NCI-H526 treated with DMSO at 0.1 percent for 48 hours (cell line): ENCODE data around the gene OR2V2.
"Not testable (repeated sequence)": the region's sequence is repeated elsewhere in the genome, so short reads cannot be mapped to it uniquely, and the experiment has no call there.

Experiments
- DNase-seq: peaks from one replicate; lab custom pipeline; 2025; lab: John Stamatoyannopoulos, UW

The OR2V2 gene

DNA sequence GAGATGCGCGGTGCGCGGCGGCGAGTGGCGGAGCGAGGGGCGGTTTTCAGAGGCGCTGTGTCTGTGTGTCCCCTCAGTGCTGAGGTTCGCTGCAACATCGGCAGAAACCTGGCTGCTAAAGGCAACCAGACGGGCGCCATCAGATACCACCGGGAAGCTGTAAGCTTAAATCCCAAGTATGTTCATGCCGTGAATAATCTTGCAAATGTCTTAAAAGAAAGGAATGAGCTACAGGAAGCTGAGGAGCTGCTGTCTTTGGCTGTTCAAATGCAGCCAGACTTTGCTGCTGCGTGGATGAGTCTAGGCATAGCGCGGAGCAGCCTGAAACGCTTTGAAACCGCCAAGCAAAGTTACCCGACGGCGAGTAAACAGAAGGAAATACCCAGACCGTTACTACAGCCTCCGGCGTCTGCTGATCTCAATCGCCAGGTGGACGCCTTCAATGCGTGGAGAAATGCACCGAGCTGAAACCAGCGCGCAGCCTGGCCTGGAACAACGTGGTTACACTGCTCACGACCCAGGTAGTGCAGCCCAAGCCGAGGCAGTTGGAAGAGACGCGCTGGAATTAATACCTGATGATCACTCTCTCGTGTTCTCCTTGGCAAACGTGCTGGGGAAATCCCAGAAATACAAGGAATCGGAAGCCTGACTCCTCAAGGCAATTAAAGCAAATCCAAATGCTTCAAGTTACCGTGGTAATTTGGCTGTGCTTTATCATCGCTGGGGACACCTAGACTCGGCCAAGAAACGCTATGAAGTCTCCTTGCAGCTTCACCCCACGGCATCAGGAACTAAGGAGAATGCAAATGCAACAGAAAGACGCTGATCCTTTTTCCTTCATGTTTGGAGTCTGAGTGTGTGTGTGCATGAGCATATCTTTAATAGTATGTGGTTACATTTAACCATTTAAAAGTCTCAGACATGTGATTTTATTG lies 32.3 kb upstream of the OR2V2 start:
- DNase-seq = no peak

DNA sequence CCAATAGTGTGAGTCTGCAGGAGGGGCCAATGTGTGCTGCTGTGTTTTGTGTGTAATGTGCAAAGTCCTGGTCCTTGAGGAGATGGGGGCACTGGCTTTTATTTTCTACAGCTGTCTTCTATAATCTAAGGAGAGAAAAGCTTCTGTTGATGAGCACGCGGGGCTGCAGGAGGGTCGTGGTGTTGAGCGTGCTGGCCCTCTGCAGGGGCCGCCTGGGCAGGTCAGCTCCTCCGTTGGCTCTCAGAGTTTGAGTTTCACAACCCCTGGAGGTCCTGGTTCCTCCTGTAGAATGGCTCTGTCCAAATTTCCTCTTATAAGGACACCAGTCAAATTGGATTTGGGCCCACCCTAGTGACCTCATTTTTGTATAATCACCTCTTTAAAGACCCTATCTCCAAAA lies 29.0 kb upstream of the OR2V2 start:
- DNase-seq = no peak

DNA sequence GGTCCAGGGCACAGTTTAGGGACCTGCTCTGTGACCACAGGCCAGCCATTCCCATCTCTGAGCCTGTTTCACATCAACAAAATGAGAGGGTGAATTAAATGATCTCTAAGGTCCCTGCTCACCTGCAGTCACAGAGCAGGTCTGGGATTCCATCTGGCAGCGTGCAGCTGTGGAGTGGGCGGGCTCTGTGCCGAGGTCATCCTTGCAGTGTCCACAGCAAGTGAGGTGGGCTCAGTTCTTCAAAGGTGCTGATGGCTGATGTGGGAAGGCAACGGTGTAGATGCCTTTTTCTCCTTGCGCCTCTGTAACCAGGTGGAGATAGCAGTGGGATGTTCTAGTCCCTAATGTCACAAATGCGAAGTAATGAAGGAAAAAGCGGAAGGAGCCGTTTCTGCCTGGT lies 28.3 kb upstream of the OR2V2 start:
- DNase-seq = no peak

DNA sequence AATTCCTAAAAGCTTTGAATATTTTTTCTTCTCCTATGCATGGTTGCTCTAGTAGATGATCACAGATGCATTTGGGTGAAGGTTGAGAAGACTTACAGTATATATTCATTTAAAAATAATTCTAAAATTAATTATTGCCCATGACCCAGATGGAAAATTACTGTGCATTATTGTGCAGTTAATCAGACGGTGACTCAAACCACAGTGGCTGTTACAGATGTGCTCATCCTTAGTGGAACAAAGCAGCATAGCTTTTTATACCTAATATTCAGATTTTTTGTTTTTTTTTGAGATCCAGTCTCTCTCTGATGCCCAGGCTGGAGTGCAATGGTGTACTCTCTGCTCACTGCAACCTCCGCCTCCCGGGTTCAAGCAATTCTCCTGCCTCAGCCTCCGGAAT lies 27.1 kb upstream of the OR2V2 start:
- no peak for DNase-seq

DNA sequence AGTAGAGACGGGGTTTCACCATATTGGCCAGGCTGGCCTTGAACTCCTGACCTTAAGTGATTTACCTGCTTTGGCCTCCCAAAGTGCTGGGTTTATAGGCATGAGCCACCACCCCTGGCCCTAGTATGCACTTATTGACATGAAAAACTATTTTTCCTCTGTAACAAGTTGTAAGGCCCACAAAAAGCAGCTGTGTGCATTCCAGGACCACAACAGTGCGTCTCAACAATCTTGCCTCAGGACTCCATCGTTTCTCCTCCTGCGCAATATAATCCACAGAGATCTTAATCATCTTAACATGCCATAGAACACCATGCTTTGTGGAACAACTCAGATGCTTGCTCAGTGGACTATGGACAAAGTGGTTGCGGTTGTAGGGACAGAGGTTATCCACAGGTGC lies 26.6 kb upstream of the OR2V2 start:
- no peak for DNase-seq

DNA sequence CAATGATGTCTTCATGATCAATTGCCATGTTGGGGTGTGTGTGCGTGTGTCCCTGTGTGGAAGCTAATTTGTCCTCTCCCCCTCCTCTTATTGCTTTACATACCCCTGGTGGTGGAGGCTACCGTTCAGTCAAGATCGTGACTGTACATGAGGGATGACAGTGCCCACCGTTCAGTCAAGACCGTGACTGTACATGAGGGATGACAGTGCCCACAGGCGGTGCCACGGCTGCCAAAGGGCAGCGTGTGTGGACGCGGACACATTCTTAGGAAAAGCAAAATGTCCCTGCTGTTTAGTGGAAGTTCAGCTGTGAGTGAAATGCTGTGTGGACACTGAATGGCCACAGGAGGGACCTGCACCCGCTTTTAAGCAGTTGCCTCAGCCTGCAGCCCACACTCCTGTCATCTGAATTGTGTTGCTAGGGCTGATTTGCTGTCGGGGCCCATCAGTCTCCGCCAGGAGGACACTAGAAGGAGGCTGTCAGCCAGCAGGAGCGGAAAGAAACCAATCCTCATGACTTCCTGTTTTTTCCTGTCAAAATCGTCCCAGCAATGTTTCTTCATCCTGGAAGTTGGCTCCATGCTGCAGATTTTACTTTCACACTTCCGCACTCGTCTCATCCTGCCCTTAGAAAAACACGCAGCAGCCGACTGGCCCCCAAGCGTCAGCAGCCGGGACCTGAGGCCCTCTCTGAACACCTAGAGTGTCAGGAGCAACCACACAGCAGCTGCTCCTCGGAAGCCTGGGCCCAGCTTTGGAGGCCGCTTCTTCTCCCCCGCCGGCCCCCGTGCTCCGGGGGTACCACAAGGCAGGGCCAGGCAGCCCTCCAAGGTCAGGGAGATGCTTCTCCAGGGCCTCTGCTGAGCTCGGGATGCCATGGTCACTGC lies 25.5 kb upstream of the OR2V2 start:
- DNase-seq = no peak

DNA sequence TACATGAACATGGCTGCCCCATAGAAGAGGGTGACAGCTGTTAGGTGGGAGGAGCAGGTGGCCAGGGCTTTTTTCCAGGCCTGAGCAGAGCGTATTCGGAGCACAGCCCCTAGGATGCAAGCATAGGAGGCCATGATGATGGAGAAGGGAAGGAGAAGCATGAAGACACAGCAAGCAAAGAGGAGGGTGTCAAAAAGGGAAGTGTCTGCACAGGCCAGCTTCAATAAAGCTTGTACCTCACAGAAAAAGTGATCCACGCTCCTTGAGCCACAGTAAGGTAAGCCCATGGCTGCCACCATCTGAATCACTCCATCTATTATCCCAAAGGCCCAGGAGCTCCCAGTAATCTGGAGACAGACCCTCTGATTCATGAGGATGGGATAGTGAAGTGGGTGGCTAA lies 22.9 kb upstream of the OR2V2 start:
- DNase-seq = no peak

DNA sequence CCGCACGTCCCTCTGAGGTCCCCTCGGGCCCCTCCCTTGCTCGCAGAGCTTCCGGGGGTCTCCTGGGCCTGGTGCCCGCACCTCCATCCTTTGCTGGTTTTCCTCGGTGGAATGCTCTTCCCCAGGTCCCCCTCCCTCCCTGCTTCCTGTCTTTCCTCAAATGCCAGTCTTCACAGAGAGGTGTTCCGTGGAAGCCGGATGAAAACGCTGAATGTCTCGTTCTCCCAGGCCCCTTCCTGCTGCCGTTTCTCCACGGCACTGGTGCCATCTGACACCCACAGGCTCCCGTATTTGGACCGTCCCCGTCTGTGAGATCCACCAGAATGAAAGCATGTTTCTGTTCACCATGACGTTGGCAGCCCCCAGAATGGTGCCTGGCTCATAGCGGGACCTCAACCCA lies 20.5 kb upstream of the OR2V2 start:
- DNase-seq = no peak

DNA sequence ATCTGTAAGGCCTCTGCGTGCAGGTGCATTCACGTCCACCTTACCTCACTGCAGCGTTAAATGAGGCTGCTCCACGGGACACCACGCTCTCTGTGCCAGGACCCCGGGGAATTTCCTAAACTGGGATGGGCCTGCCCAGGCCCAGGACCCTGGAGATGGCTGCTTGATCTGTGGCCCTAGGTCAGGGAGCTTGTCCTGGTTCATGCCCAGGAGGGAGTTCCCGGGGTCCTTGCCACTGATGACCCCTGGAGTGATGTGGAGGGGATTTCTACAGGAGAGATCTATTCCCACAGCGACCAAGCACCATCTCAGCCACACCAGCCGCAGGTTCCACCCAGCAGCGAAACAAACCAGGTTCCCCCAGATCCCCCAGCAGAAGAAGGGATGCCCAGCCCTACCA lies 19.9 kb upstream of the OR2V2 start:
- no peak for DNase-seq

DNA sequence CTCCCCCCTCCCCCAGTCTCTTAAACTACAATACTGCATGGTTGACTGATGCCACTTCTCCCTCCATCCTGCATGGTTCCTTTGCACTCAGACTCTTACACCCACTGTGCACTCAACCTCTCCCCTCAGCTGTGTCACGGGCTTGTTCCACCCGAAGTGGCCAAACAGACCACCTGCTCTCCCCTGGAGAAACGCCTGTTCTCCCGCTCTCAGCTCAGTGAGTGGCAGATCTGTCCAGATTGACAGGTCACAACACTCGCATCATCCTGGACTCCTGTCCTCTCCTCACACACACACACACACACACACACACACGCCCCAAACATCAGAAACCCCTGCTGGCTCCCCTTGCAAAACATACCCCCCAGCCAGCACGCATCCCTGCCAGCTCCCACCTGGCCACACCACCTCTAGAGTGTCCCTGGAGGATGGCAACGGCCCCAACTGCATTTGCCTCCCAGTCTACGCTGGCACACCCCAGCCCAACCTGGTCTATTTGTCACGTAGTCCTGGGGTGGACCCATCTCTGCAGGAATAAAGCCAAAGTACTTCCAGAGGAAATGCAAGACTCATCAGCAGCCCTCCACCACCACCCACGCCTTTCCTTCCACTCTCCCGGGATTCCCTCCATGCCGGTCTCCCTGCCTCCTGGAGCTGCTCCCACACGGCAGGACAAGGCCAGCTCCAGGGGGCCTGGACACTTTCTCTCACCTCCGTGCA lies 19.3 kb upstream of the OR2V2 start:
- no peak for DNase-seq

DNA sequence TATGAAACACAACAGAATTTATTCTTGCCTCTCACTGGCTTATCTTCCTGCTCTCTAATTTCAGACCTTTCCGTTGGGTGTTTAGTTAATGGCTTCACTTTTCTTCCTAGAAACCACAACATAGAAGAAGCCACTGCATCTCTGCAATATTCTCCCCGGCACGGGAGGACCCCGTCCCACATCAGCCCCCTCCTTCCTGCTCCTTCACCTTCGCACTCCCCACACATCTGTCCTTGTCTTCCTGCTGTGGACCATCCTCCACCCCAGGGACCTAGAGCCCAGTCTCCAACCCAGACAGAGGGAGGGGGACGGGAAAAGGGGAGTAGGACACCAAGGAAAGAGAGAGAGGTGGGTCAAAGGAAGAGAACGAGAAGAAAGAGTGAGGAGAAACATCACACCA lies 17.8 kb upstream of the OR2V2 start:
- DNase-seq = no peak

DNA sequence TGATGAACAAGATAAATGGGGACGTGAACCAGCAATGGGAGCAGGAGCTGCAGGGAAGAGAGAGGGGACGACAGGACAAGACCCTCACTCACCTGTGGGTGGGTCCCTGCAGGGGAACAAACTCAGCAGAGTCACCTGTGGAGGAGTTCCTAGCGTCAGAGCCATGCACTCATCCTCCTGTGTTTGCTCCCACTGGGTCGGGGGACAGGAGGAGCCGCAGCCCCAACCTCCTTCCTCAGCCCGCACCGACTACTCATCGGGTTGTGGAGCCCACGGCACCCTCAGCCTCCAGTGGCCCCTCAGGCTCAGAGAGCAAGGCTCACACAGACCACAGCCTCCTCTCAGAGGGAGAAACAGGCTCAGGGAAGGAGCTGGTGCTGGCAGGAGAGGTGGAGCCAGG lies 17.3 kb upstream of the OR2V2 start:
- not testable (repeated sequence) for DNase-seq

DNA sequence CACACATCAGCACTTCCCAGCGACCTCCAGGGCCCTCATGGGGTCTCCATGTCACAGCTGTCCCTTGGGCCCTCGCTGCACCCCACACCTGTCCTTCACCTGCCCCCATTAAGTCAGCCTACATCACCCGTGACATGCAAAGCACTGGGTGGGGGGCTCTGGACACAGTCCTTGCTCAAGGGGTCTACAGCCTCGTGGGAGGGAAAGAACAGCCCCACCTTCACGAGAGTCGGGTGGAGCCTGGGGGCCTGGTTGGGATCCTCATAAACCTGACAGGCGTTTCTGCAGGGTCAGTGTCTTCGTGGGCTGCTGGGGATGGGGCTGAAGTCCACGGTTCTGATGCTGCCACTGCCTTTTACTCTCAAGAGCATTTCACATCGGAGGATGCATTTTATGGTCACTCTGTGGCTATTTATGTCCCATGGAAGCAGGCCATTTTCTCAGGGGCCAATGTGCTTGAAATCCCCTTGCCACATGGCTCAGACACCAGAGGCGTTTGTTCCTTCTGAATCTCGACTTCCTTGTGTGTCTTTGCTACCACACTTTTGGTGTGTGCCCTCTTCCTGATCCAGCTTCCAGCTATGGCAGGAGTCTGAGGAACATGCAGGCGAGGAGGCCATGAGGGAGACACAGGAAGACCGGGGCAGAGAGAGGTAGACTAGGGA lies 16.4 kb upstream of the OR2V2 start, which contains the start of gene OR2V1:
OR2V1 (minus strand) TSS at position 338 of the 665 bp plus-strand sequence. CDS start 5,865 bp downstream, outside the sequence.
- DNase-seq = no peak

DNA sequence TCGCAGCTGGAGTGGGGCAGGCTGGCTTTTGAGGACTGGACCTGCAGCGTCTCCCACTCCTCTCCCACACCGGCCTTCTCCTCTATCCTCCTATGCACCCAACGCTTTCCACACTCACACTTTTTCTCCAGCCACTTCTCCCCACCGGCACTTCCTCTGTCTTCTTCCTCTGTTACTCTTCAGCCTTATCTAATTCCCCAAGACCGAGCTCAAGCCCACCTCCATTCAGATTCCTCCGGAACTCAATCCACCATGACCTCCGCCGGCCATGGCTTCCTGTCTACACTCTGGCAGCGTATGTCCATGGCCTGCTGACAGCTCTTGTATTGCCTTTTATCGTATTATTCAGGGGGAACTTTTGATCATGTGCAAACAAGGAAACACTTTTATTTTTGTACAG lies 15.9 kb upstream of the OR2V2 start:
- no peak for DNase-seq

DNA sequence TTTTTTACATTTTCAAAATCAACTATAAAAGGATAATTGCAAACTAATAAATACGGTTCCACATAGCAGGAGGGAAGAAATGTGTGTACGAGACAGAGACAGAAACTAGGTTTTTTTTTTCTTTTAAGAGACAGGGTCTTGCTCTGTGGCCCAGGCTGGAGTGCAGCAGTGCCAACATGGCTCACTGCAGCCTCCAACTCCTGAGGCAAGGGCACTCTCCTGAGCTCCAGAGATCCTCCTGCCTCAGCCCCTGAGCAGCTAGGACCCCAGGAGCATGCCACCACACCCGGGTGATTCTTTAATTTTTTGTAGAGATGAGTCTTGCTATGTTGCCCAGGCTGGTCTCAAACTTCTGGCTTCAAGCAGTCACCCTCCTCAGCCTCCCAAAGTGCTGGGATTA lies 14.3 kb upstream of the OR2V2 start:
- no peak for DNase-seq

DNA sequence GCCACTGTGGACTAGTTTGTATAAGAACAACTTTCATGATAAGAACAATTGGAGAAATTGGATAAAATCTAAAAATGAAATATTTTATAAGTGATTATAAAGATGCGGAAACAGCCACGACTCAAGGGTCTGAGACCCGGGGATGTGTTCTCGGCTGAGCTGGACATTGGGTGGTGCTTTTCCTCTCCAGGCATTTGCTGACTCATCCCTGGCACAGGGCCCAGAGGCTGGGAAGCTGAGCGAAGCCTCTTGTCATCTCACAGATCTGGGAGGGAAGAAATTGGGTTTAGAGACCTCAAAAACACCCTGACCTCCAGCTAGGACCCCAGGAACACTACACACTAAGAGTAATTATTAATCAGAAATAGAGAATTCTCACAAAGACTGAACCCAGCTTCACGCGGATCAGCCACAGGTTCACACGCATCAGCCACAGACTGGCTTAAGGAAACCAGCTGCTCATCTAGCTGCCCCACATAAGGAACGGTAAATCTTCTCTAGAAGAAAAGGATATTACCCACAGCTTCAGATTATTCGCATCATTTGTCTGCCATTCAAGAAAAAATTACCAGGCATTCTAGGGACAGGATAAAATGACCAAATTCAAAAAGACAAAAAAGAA lies 13.7 kb upstream of the OR2V2 start:
- DNase-seq = no peak

DNA sequence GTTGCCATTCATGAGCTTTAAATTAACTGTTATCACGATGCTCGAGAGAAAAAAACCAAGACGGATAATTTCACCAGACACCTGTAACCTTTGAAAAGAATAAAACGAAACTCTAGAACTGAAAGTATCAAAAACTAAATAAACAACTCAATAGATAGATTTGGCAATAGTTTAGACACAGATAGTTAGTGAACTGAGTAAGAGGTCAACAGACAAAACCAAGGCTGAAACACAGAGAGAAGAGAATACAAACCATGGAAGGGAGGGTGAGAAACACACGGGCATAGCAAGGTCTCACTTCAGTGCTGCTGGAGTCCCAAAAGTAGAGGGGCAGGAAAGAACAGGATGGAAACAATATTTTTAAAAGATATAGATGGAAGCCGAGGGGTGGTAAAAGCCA lies 13.1 kb upstream of the OR2V2 start:
- DNase-seq = no peak

DNA sequence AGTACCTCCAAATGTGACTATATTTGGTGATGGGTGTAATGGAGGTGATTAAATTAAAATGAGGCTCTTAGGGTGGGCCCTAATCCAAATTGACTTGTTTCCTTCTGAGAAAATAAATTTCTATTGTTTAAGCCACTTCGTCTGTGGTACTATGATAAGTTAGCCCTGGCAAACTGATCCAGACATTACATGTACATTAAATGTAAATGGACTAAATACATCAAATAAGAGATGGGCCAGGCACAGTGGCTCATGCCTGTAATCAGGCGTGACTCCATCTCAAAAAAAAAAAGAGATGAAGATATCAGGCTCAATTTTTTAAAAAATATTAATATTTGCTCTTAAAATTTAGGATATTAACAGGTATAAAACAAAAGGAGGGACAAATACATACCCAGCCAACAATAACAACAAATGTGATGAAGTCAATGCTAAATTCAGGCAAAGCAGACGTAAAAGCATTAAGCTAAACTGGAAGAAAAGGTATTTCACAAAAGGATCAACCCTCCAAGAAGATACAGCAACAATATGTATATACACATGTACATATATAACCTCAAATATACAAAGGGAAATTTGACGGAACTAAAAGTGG lies 10.9 kb upstream of the OR2V2 start:
- DNase-seq = no peak

DNA sequence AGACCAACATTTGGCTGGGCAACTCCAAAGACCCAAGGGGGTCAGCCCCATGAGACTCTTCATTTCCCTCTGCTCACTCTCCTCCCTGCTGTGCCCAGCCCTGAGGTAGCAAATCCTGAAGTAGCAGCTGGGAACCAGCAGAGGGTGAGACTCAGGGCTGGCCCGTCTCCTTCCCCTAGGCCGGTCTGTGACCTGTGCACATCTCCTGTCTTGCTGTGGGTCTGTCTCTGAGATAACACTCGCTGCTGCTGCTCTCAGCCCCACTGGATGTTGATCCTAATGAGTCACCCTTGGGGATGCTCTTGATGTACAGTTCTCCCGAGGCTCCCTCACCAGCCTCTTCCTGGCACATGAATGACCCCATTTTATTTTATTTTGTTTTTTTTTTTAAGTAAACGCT lies 9.1 kb upstream of the OR2V2 start:
- DNase-seq = no peak

DNA sequence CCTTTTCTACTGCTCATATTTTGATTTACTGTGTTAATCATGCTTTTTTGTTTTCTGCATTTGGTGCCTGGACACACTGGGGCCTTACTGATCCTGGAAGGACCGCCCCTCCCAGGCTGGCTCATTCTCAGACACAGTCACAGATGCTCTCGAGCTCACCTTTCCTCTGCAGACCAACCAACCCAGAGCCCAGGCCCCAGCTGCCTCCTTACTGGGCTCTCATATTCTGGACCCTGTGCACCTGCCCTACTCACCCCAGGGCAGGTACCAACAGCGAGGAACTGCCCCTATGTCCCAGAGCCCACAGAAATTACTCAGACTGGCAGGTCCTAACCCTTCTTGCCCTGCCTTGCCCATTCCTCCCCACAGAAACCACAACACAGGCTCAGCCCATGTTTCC lies 6.6 kb upstream of the OR2V2 start:
- no peak for DNase-seq

DNA sequence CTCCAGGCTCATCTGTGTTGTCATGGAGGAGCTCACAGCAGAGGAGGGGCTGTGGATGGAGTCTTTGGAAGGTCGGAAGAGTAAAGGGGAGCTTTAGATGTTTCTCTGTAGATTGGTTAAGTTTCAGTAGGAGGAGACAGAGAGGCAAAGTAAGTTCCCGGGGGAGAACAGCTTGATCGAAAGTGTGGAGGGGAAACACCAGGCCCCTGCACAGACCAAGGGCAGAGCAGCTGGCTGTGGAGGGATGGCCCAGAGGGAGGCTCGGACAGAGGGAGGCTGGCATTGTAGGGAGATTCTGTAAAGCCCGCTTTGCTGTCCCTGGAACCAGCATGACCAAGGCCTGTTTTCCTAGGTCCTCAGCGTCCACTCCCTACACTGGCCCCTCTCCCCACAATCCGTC lies 5.3 kb upstream of the OR2V2 start:
- no peak for DNase-seq
